SHP77 (cell line): ENCODE results near the gene NNAT.

Experiments used
- DNase-seq, 2 experiments: peaks; one replicate each; lab custom pipeline; 2025; lab: John Stamatoyannopoulos, UW

NNAT gene

GRCh38 chr20:37502654-37503053 is 18.4 kb upstream of the NNAT start:
- no peak for DNase-seq

GRCh38 chr20:37503256-37503927 is 17.7 kb upstream of the NNAT start:
- DNase-seq: no peak

- DNase-seq: peak; percentile 9 to 15
These were observed 16.5 kb upstream of the NNAT start for GRCh38 chr20:37504404-37505096.

GRCh38 chr20:37505263-37506151 is 15.5 kb upstream of the NNAT start:
- DNase-seq: no peak

- DNase-seq: no peak
These were observed 14.8 kb upstream of the NNAT start for GRCh38 chr20:37506152-37506725.

GRCh38 chr20:37510226-37510625 is 10.8 kb upstream of the NNAT start:
- no peak for DNase-seq

- no peak for DNase-seq
These were observed 9.3 kb upstream of the NNAT start for GRCh38 chr20:37511610-37512275.

- no peak for DNase-seq
These were observed 7.2 kb upstream of the NNAT start for GRCh38 chr20:37513779-37514359.

- no peak for DNase-seq
These were observed 5.2 kb upstream of the NNAT start for GRCh38 chr20:37515876-37516275.

GRCh38 chr20:37516811-37517750 is 4.0 kb upstream of the NNAT start:
- DNase-seq: peak in 1 of 2 experiments; percentile 16

- no peak for DNase-seq
These were observed 3.0 kb upstream of the NNAT start for GRCh38 chr20:37518059-37518458.

GRCh38 chr20:37518606-37519507 is 2.2 kb upstream of the NNAT start:
- DNase-seq: peak; percentile 58 to 62

GRCh38 chr20:37519508-37520418 is 1.3 kb upstream of the NNAT start:
- peak; percentile 74 to 83 for DNase-seq

GRCh38 chr20:37520419-37520955 is 563 bp upstream of the NNAT start:
- DNase-seq: no peak

GRCh38 chr20:37522260-37523011 is 1.4 kb downstream of the NNAT start:
- peak in 1 of 2 experiments; percentile 33 for DNase-seq

GRCh38 chr20:37523012-37523391 is 2.0 kb downstream of the NNAT start:
- DNase-seq: no peak
